T-helper 22 cell (primary cell): Measurements from ENCODE around the gene SAMHD1.

Experiments
- DNase-seq: peaks from one replicate; pipeline ENCODE4 v3.0.0-alpha.2; 2020; ENCODE audit warnings: low read depth

SAMHD1 gene

GRCh38 chr20:36872852-36873251 is 78.7 kb downstream of the SAMHD1 start:
- no peak for DNase-seq

- no peak for DNase-seq
Observed at GRCh38 chr20:36871640-36872570, 79.6 kb downstream of the SAMHD1 start.

- no peak for DNase-seq
Observed at GRCh38 chr20:36866681-36867495, 84.6 kb downstream of the SAMHD1 start.

- DNase-seq = no peak
Observed at GRCh38 chr20:36866164-36866563, 85.3 kb downstream of the SAMHD1 start.

- no peak for DNase-seq
Observed at GRCh38 chr20:36865861-36866149, 85.7 kb downstream of the SAMHD1 start.

GRCh38 chr20:36865076-36865860 is 86.2 kb downstream of the SAMHD1 start:
- no peak for DNase-seq

GRCh38 chr20:36862857-36863668 is 88.4 kb downstream of the SAMHD1 start:
- no peak for DNase-seq

GRCh38 chr20:36861875-36862801 is 89.4 kb downstream of the SAMHD1 start:
- no peak for DNase-seq

GRCh38 chr20:36861625-36861874 is 90.0 kb downstream of the SAMHD1 start:
- DNase-seq = no peak

GRCh38 chr20:36860811-36861624 is 90.5 kb downstream of the SAMHD1 start:
- DNase-seq = no peak

- no peak for DNase-seq
Observed at GRCh38 chr20:36860339-36860738, 91.2 kb downstream of the SAMHD1 start.

- DNase-seq = no peak
Observed at GRCh38 chr20:36859700-36860330, 91.7 kb downstream of the SAMHD1 start.

- no peak for DNase-seq
Observed at GRCh38 chr20:36859282-36859555, 92.3 kb downstream of the SAMHD1 start.

GRCh38 chr20:36856691-36857635 is 94.5 kb downstream of the SAMHD1 start:
- DNase-seq = no peak

- no peak for DNase-seq
Observed at GRCh38 chr20:36856195-36856594, 95.3 kb downstream of the SAMHD1 start.

- DNase-seq = no peak
Observed at GRCh38 chr20:36855241-36855657, 96.3 kb downstream of the SAMHD1 start.

- no peak for DNase-seq
Observed at GRCh38 chr20:36854348-36855240, 96.9 kb downstream of the SAMHD1 start.
